Peyer's patch (tissue), 4 donors: ENCODE data around the gene PANK1.

Source experiments
- CTCF ChIP-seq, 6 experiments: fragments of 450-650 bp in 4 of 6; fragments of 200-600 bp in 2 of 6; sonication (generic) in 1 of 6; IDR thresholded peaks; one replicate each; pipeline ENCODE4 v1.5.1; 2017 to 2019; ENCODE audit warnings: antibody characterized with exemption in 6 of 6, mild to moderate bottlenecking in 3 of 6, moderate library complexity in 1 of 6
- POLR2A ChIP-seq, 2 donors: fragments of 450-650 bp; IDR thresholded peaks; one replicate each; pipeline ENCODE4 v1.5.1; 2017; ENCODE audit warnings: antibody characterized with exemption in 2 of 2, mild to moderate bottlenecking in 2 of 2, moderate library complexity in 2 of 2

- TF ChIP-seq CTCF (IDR thresholded peaks at IDR 0.05): no peak
- no peak for TF ChIP-seq POLR2A (IDR thresholded peaks at IDR 0.05)
Measured at GRCh38 chr10:89683883-89684282, 38.8 kb upstream of the PANK1 start.
